AG04449 (cell line): Measurements from ENCODE around the gene PM20D2.

Source experiments
- CTCF ChIA-PET: fragments of 350-600 bp; formaldehyde crosslinking; extraction: SDS; loops from one replicate; lab custom pipeline; 2021; ENCODE audit warnings: antibody characterized with exemption; lab: Yijun Ruan, JAX
- POLR2A ChIA-PET: fragments of 400-600, 350-600 bp; formaldehyde crosslinking; extraction: SDS; loops from one replicate; lab custom pipeline; 2020; ENCODE audit warnings: antibody characterized with exemption, inconsistent platforms; lab: Yijun Ruan, JAX
- DNase-seq: peaks from one replicate; pipeline ENCODE4 v3.0.0-alpha.2; 2010; ENCODE audit warnings: low read depth, low spot score
- H3K4me3 ChIP-seq: 2 replicates; pipeline ENCODE4 v1.5.1; 2011; ENCODE audit warnings: low read depth, mild to moderate bottlenecking, control low read depth, low read length
- TF ChIP-seq, protein P1 (sequence below): IDR thresholded peaks from one replicate; pipeline ENCODE4 v1.5.1; 2011; ENCODE audit warnings: mild to moderate bottlenecking, moderate library complexity, low read length, control low read depth, inconsistent platforms; ENCODE audit not compliant: insufficient read depth; ENCODE audit errors: missing control alignments

Gene PM20D2

DNA sequence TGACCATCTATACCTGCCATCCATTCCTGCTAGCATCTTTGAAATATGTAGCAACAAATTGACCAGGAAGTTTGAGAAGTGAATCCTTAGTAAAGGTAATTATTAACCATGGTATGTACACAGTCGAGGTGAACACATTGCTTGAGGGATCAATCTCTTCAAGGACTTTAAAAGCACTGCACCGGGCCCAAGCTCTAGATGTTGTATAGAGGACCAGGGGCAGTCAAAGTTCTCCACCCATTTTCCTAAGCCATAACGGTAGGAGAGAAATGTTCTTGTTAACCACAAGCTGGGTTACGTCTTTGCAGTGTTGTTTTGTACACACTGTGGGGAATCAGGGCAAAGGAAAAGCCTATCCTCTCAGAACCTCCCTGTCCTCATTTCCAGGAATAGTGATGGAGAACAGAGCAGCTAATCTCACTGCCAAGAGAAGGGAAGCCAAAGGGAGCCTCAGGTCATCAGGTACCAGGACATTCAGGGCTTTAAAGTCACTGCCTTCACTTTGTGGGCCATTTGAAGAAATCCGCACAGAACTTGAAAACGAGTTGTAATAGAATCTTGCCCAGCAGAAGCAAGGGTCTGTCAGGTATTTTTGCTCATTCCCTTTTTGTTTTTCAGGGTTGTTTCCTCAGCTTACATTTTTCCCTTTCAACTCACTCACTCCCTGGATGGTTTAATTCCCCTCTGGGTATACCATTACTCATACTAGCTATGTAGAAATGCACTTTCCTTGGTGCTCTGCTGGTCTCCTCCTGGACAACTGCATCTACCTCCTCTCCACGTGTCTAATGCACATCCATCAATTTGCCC lies 5.3 kb upstream of the PM20D2 start:
- ChIA-PET CTCF (no interaction called here), POLR2A (no interaction called here)
- no peak for DNase-seq
- no peak overlapping the region for H3K4me3 ChIP-seq
- TF ChIP-seq, protein P1, sequence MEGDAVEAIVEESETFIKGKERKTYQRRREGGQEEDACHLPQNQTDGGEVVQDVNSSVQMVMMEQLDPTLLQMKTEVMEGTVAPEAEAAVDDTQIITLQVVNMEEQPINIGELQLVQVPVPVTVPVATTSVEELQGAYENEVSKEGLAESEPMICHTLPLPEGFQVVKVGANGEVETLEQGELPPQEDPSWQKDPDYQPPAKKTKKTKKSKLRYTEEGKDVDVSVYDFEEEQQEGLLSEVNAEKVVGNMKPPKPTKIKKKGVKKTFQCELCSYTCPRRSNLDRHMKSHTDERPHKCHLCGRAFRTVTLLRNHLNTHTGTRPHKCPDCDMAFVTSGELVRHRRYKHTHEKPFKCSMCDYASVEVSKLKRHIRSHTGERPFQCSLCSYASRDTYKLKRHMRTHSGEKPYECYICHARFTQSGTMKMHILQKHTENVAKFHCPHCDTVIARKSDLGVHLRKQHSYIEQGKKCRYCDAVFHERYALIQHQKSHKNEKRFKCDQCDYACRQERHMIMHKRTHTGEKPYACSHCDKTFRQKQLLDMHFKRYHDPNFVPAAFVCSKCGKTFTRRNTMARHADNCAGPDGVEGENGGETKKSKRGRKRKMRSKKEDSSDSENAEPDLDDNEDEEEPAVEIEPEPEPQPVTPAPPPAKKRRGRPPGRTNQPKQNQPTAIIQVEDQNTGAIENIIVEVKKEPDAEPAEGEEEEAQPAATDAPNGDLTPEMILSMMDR = no peak

DNA sequence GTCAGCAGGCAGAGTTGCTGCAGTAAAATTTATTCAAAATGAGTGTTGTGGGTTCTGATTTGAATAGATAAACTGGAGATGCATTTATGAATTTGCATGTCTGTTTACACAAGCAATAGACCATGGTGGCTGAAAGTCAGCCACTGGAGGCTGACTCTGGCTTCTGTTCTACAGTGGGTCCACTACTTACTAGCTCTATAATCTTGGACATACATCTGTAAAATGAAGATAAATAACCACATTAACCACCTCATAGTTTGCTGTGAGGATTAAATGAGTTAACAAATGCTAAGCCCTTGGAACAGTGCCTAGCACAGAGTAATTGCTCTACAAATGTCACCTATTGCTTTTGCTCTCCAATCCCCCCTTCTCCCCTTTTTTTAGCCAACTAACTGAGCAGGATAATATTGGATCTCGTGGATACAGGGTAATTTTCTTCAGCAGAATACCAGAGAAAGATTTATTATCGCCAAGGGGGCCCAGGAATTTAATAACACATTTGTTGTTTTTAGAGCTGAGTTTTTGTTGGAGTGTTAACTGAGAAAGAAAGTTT lies 1.4 kb upstream of the PM20D2 start:
- no peak overlapping the region for H3K4me3 ChIP-seq
- DNase-seq = no peak
- CTCF ChIA-PET = interaction anchor here (0.9 to 4.7 kb wide), 4 partner anchors 78 to 161 kb away, joined by 3 to 16 read pairs (median 4); no protein-coding TSS in a partner anchor
- TF ChIP-seq, protein P1 = no peak
- POLR2A ChIA-PET = no interaction called here

DNA sequence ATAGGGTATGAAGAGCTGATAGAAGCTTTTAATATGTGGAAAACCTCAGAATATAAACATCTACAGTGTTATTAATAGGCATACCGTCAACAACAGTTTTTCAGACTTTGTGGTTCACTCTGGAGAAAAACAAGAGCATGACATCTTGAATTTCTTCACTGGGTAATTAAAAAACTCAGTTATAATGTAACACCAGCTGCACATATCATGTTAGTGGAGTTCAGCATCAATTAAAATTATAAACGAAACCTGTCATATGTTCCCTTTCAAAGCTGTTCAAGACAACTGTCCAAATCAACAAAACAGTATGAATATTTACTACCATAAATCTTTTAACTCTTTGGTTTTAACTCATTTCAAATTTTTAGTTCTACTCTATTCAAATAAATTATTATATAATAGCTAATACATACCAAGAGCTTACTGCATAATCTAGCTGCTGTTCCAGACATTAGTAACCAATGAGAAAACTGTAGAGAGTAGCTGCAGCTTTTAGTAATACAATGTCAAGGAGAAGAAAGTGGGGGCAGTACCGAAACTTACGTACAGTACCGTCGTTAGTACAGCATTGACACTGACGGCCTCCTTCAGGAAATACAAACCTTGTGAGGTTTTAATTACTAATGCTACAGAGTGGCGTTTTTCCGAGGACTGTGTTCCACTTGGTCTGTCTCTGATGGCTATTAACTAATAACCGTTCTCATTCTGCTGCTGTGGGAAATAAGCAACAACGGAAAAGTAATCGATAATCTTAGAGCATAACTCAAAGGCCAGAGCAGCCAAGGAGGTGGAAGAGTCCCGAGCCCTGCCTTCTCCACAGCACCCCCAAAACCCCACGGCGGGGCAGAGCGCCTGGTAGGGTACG lies 532 bp upstream of the PM20D2 start:
- H3K4me3 ChIP-seq = peak overlapping the region; percentile 65
- TF ChIP-seq, protein P1 = no peak
- no peak for DNase-seq
- CTCF ChIA-PET = interaction anchor here (0.9 to 4.7 kb wide), 6 partner anchors 79 to 223 kb away, joined by 3 to 16 read pairs (median 6); no protein-coding TSS in a partner anchor
- POLR2A ChIA-PET = interaction anchor here (0.7 kb wide), 1 partner anchor 63 kb away, joined by 5 read pairs; no protein-coding TSS in a partner anchor

DNA sequence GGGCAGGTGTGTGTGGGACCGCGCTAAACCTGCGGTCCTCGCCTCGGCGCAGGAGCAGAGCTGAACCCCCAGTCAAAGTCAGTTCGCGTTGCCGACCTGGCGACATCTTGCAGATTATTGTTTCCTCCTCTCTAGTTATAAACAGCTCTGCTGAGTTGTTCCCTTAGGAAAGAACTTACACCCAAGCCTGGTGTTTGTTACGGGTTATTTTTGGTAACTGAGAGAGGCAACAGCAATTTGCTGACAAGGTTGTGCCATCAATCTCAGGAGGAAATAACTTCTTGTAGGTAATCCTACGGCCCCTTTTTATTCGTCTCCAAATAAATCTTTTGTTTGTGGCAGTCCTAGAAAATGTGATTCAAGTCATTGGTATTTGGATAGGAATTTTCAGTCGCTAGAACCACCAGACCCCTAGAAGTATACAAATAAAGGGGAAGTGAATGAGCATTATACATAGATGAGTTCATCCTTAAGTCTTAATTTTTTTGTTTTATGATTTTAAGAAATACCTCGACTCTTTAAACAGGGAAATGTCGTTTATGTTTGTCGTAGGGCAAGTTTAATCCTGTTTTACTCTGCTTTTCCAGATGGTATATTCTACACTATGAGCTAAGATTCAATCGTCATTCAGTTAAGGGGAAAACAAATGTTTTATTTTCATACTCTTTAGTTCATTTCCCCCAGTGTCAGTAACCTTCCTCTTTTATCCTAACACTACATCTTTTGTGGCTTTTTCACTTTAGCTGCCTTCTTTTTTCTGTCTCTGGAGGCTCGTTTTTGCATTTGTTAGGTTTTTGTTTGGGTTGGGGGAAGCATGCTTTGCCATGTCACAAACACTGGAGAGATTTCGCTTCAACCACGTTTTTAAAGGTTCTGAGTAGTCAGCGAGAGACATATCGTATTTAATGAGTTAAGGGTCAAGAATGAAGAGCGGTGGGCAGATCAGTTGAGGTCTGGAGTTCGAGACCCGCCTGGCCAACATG lies 1.2 kb downstream of the PM20D2 start:
- no peak for DNase-seq
- ChIA-PET POLR2A (no interaction called here), CTCF (interaction anchor here (1.0 to 4.7 kb wide), 3 partner anchors 95 to 222 kb away, joined by 5 to 16 read pairs (median 6); no protein-coding TSS in a partner anchor)
- TF ChIP-seq, protein P1 = no peak
- peak overlapping the region; percentile 65 for H3K4me3 ChIP-seq

DNA sequence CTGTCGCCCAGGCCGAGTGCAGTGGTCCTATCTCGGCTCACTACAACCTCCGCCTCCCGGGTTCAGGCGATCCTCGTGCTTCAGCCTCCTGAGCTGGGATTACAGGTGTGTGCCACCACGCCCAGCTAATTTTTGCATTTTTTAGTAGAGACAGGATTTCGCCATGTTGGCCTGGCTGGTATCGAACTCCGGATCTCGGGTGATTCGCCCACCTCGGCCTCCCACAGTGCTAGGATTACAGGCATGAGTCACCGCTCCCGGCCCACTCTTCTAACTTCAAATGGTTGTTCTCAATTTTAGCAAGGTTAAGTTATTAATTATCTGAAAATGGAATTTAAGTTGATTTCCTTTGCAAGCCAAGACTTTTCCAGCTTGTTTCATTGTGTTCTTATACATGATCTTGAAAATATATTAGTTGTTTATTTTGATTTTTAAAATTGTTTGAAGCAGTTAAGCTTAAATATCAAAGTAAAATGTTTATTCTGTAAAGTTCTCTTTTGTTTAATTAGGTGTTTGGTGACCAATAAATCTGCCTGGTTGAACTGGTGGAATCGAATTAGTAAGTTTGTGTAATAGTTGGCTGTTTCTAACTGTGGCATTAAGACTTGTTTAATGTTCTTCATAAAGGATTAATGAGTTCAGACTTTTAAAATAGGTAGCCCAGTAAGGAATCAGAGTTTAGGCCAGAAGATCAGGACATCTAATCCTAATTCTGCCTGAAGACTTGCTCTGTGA lies 2.3 kb downstream of the PM20D2 start:
- no peak overlapping the region for H3K4me3 ChIP-seq
- ChIA-PET CTCF (interaction anchor here (4.7 kb wide), 1 partner anchor 94 kb away, joined by 16 read pairs; no protein-coding TSS in a partner anchor), POLR2A (no interaction called here)
- TF ChIP-seq, protein P1 = no peak
- DNase-seq = no peak
